Adrenal gland (tissue), 12 donors: ENCODE data around the gene PRKG1. TPM values are rescaled to one million over a fixed set of nuclear protein-coding genes. Genes with fewer than 3 reads are reported as not detected.

Experiments used
- DNase-seq, 7 donors: peaks; one replicate each; pipeline ENCODE4 v3.0.0-alpha.2; 2019 to 2020
- H3K27ac ChIP-seq, 5 donors: fragments of 200-600 bp; sonication (generic) in 4 of 5; 1 replicate in 3 of 5; 2 replicates in 2 of 5; pipeline versions ENCODE4 v1.5.1 to v1.8.0; 2016 to 2020; ENCODE audit warnings: mild to moderate bottlenecking in 1 of 5
- H3K27me3 ChIP-seq: fragments of 200-600 bp; 2 replicates; pipeline ENCODE4 v1.8.0; 2021
- H3K36me3 ChIP-seq, 2 donors: fragments of 200-600 bp; replicated peaks in 1 of 2; 1 replicate in 1 of 2; 2 replicates in 1 of 2; pipeline versions ENCODE4 v1.5.1 to v1.8.0; 2018 to 2022
- H3K4me1 ChIP-seq, 2 donors: fragments of 200-600 bp; replicated peaks in 1 of 2; 1 replicate in 1 of 2; 2 replicates in 1 of 2; pipeline versions ENCODE4 v1.5.1 to v1.8.0; 2018 to 2021
- H3K4me3 ChIP-seq, 4 donors: fragments of 200-600 bp; sonication (generic) in 3 of 4; one replicate each; pipeline ENCODE4 v1.5.1; 2016 to 2018
- H3K9me3 ChIP-seq, 3 donors: fragments of 200-600 bp; sonication (generic) in 1 of 3; replicated peaks in 1 of 3; 1 replicate in 2 of 3; 2 replicates in 1 of 3; pipeline versions ENCODE4 v1.5.1 to v1.8.0; 2016 to 2021
- CTCF ChIP-seq, 6 experiments: fragments of 450-650 bp in 4 of 6; fragments of 200-600 bp in 2 of 6; sonication (generic) in 1 of 6; IDR thresholded peaks; 1 replicate in 5 of 6; 2 replicates in 1 of 6; pipeline versions ENCODE4 v1.5.1 to v1.8.0; 2016 to 2021; ENCODE audit warnings: antibody characterized with exemption in 6 of 6, mild to moderate bottlenecking in 2 of 6, moderate library complexity in 1 of 6
- POLR2A ChIP-seq, 2 donors: fragments of 450-650 bp; IDR thresholded peaks; one replicate each; pipeline ENCODE4 v1.6.1; 2017; ENCODE audit warnings: antibody characterized with exemption in 2 of 2, mild to moderate bottlenecking in 2 of 2, moderate library complexity in 1 of 2
- WGBS, 4 donors: extraction: QIAGEN DNeasy Blood & Tissue Kit in 2 of 4; methylation state at CpG; one replicate each; pipeline versions ENCODE4 v1.1.5 to v1.1.7; 2013 to 2017; 5-methylcytosine and 5-hydroxymethylcytosine counted together
- intact Hi-C, 2 donors: fragments of 100-400 bp; cut with DNase I; formaldehyde crosslinking; loops; one replicate each; pipeline versions ENCODE4 v1.14.1 to v1.15.0; 2022 to 2023
- polyA plus RNA-seq, 3 donors: library from polyadenylated mRNA; stranded (reverse); fragments of 200-250 nt in 2 of 3; fragments of 350-450 nt in 1 of 3; fragmentation: Illumina TruSeq in 1 of 3; extraction: RNeasy Lipid Tissue Mini Kit (QIAGEN cat#74804) in 1 of 3; gene quantifications; one replicate each; pipeline ENCODE4 v1.2.3, GENCODE V29; 2013 to 2014
- total RNA-seq, 9 donors: library from RNA; depleted of rRNA in 4 of 9; stranded (reverse); fragments of >200 nt in 4 of 9; fragments of 120-200 nt in 1 of 9; fragmentation: NEBNext Ultra II Directional in 1 of 9; extraction: Animal tissue kit (Norgen Biotek cat#: 25700) in 1 of 9; gene quantifications; one replicate each; pipeline versions ENCODE4 v1.1.0 to v1.2.4, GENCODE V29; 2013 to 2023
- donor health status: healthy with polysubstance abuse.
- donor health status: Bipolar disorder and iron deficiency.
- donor health status: DM: yes; HTN: yes; CAD: no.
- donor health status: DM: no; HTN: no; CAD: no.
- donor health status: DM: no; HTN: no; CAD: no.
- donor health status: DM: yes; HTN: yes; CAD: no.

The PRKG1 gene
- total and polyA plus RNA-seq, 12 donors, result 6.9 to 104 (median 29.7) TPM

GRCh38 chr10:51394039-51394438, 319.8 kb downstream of the PRKG1 start:
- Histone ChIP-seq H3K36me3 (no peaks in the 10 kb centered on the region), H3K9me3 (no peaks in the 10 kb centered on the region), H3K27me3 (no peaks in the 10 kb centered on the region), H3K27ac (no peak overlapping the region), H3K4me3 (no peak overlapping the region), H3K4me1 (peaks cover 9 to 13% of the 10 kb centered on the region in 2 donors)
- TF ChIP-seq POLR2A (IDR thresholded peaks at IDR 0.05) (no peak), CTCF (IDR thresholded peaks at IDR 0.05) (no peak)
- WGBS, 4 donors, result 81 to 91% (median 89%) methylated on average over 3 of the region's 3 CpGs
- intact Hi-C loops, result loop anchor here in 1 of 2 donors (5.0 kb wide), 1 partner anchor 818 kb away; no protein-coding TSS in a partner anchor
- DNase-seq, result no peak

- peak overlapping the region in 2 of 5 donors; percentile 5 to 46 for H3K27ac ChIP-seq
- no peak overlapping the region for H3K4me3 ChIP-seq
- intact Hi-C loops, result no loop called here
- peaks cover 9 to 13% of the 10 kb centered on the region in 2 donors for H3K4me1 ChIP-seq
- H3K27me3 ChIP-seq, result no peaks in the 10 kb centered on the region
- 40 to 53% (median 46%) methylated on average over 3 of the region's 3 CpGs for WGBS, 4 donors
- H3K9me3 ChIP-seq, result no peaks in the 10 kb centered on the region
- DNase-seq, result no peak
- no peak for TF ChIP-seq POLR2A (IDR thresholded peaks at IDR 0.05)
- no peak for TF ChIP-seq CTCF (IDR thresholded peaks at IDR 0.05)
- no peaks in the 10 kb centered on the region for H3K36me3 ChIP-seq
Measured at GRCh38 chr10:51397244-51397643, 323.0 kb downstream of the PRKG1 start.

GRCh38 chr10:51397695-51398094, 323.4 kb downstream of the PRKG1 start:
- WGBS, 4 donors, result 28 to 34% (median 31%) methylated on average over 2 of the region's 2 CpGs
- peak; percentile 76 to 93 (median 80) for DNase-seq
- peak overlapping the region in 2 of 5 donors; percentile 5 to 46 for H3K27ac ChIP-seq
- no peaks in the 10 kb centered on the region for H3K27me3 ChIP-seq
- no peaks in the 10 kb centered on the region for H3K9me3 ChIP-seq
- intact Hi-C loops, result no loop called here
- no peak overlapping the region for H3K4me3 ChIP-seq
- no peaks in the 10 kb centered on the region for H3K36me3 ChIP-seq
- peaks cover 9 to 13% of the 10 kb centered on the region in 2 donors for H3K4me1 ChIP-seq
- TF ChIP-seq CTCF (IDR thresholded peaks at IDR 0.05) (peak in 2 of 6 experiments; percentile 11 to 34), POLR2A (IDR thresholded peaks at IDR 0.05) (no peak)

- DNase-seq, result no peak
- intact Hi-C loops, result no loop called here
- Histone ChIP-seq H3K4me1 (peaks cover 9 to 13% of the 10 kb centered on the region in 2 donors), H3K9me3 (no peaks in the 10 kb centered on the region), H3K36me3 (no peaks in the 10 kb centered on the region), H3K27ac (no peak overlapping the region), H3K27me3 (no peaks in the 10 kb centered on the region), H3K4me3 (no peak overlapping the region)
- TF ChIP-seq CTCF (IDR thresholded peaks at IDR 0.05) (no peak), POLR2A (IDR thresholded peaks at IDR 0.05) (no peak)
- WGBS, 4 donors, result 90 to 95% (median 93%) methylated on average over 6 of the region's 6 CpGs
Measured at GRCh38 chr10:51399840-51400239, 325.6 kb downstream of the PRKG1 start.
